ENCODE data around the gene TEX22.

The TEX22 gene

DNA sequence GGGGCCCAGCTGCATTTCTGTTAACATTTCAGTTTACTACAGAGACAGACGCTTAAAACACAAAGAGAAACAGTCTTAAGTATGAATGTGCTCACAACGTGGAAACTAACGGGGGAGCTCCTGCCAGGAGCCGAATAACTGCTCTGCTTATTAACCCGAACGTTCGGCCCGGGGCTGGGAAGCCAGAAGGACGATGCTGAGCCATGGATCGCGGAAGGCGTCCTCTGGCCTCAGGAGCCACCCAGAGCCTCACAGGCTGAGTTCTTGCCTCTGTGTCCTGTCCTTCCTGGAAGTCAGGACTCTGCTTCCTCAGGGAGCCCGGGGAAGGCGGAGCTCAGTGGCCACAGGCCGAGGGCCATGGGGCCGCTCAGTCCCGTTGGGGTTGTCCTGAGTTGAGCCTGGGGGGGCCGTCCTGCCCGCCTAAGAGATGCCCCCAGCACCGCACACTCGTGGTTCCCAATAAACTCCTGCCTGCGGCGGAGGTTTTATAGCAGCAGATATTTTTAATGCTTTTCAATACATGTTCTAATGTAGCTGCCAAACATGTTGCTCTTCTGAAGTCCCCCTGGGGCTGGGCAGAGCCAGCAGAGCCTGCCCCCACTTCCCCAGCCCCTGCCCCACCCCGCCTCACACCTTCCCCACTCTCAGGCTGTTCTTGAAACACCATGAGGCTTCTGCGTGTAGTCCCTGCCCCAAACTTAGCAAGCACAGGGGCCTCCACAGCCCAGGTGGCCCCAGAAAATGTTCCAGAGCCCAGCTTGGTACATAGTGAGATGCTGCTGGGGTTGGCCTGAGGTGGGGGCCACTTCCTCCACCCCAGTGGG, 3.4 kb upstream of the TEX22 start:
- DNase-seq (ENCODE audit: low spot score in 2 of 2), result no peak
- Mint-ChIP-seq H3K27ac (no peak overlapping the region), H3K36me3 (no peaks in the 10 kb centered on the region), H3K4me1 (peaks cover 11% of the 10 kb centered on the region), H3K4me3 (no peak overlapping the region), H3K27me3 (no peaks in the 10 kb centered on the region), H3K9me3 (no peaks in the 10 kb centered on the region)
- ATAC-seq (ENCODE audit: low read depth), result no peak

DNA sequence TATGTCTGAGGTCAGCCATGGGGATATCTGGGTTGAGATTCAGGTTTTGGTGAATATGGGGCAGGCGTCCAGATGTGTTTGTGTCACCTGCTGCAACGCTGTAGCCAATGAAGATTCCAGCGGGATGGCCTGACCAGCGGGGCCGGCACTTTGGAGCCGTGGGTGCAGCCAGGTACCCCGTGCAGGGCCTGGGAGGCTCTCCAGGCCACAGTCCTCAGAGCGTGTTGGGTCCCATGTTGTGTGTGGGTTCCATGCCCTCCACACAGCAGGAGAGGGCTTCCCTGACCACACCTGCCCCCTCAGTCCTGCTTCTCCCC, 2.8 kb upstream of the TEX22 start:
- Mint-ChIP-seq H3K4me1 (peaks cover 9% of the 10 kb centered on the region), H3K27me3 (no peaks in the 10 kb centered on the region), H3K36me3 (peaks cover 4% of the 10 kb centered on the region), H3K4me3 (no peak overlapping the region), H3K27ac (no peak overlapping the region), H3K9me3 (no peaks in the 10 kb centered on the region)
- ATAC-seq (ENCODE audit: low read depth) (no peak), DNase-seq (ENCODE audit: low spot score in 2 of 2) (no peak)

DNA sequence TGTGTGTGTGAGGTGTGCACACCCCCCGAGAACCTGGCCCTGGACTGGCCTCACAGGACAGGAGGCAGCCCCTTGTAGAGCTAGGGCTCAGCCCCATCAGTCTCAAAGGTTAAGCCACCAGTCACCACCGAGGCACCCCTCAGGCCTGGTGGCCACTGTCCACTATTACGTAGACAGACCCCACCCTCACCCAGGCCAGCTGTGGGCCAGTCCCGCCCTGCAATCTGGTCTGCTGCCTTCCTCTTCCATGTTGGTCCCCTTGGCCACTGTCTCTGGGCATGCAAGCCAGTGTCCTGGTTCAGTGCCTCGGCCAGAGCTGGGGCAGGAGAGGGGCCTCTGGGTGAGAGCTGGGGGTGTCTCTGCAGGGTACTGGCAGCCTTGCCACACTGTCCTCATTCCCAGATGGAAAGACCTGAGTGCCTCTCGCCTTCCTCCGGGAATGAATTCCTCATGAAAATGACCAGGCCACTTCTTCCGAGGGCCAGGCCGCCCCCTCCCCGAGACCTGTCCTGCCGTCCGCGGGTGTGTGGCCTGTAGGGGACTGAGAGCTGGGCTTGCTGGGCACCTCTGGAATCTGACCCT, 897 bp upstream of the TEX22 start:
- H3K4me3 Mint-ChIP-seq, result peak overlapping the region; percentile 91
- no peak for DNase-seq (ENCODE audit: low spot score in 2 of 2)

DNA sequence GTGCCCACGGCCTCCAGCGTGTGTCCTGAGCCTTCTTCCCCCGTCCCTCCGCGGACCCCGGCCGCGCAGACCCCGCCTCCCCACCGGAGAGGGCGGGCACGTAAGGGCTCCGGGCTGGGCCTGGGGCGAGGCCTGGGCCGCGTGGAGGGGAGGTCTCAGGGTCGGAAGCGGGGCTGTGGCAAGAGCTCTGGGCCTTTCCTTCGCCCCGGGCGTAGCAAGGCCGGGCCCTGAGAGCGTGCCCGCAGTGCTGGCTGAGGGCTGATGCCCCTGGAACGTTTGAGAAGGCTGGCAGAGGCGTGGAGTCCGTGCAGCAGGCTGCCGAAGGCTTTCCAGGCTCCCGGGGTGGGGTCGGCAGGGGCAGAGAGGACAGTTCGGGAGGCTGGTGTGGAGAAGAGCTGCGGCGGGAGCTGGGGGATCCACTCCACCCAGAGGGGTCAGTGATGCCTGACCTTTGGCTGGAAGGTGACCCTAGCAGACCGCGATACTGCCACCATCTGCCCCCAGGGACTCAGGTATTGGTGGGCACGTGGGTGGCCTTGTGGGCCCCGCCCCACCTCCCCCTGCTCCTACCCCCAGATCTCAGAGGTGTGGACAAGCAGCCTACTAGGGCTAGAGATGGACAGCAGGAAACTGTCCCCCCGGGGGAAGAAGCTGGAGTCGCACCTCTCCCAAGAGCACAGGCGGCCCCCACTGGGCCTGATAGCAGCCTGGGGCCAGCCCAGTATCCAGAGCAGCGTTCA, 558 bp downstream of the TEX22 start:
- H3K9me3 Mint-ChIP-seq, result no peaks in the 10 kb centered on the region
- ATAC-seq (ENCODE audit: low read depth), result peak; percentile 33
- H3K4me1 Mint-ChIP-seq, result peaks cover 16% of the 10 kb centered on the region
- DNase-seq (ENCODE audit: low spot score in 2 of 2), result peak in 1 of 2 donors; percentile 34
- no peaks in the 10 kb centered on the region for H3K27me3 Mint-ChIP-seq
- H3K4me3 Mint-ChIP-seq, result peak overlapping the region; percentile 91
- H3K27ac Mint-ChIP-seq, result peak overlapping the region; percentile 58
- H3K36me3 Mint-ChIP-seq, result peaks cover 12% of the 10 kb centered on the region

More for the DNA sequence above, 897 bp upstream of the TEX22 start:
- Mint-ChIP-seq H3K36me3 (peaks cover 12% of the 10 kb centered on the region), H3K27me3 (no peaks in the 10 kb centered on the region), H3K27ac (peak overlapping the region; percentile 58), H3K9me3 (no peaks in the 10 kb centered on the region), H3K4me1 (peaks cover 12% of the 10 kb centered on the region)
- ATAC-seq (ENCODE audit: low read depth), result no peak

- Mint-ChIP-seq H3K4me3 (peak overlapping the region; percentile 91), H3K27ac (no peak overlapping the region), H3K4me1 (peaks cover 19% of the 10 kb centered on the region), H3K27me3 (no peaks in the 10 kb centered on the region), H3K9me3 (no peaks in the 10 kb centered on the region), H3K36me3 (peaks cover 12% of the 10 kb centered on the region)
- ATAC-seq (ENCODE audit: low read depth) (no peak), DNase-seq (ENCODE audit: low spot score in 2 of 2) (no peak)
Observed at GRCh38 chr14:105399466-105399775, 1.1 kb downstream of the TEX22 start.

DNA sequence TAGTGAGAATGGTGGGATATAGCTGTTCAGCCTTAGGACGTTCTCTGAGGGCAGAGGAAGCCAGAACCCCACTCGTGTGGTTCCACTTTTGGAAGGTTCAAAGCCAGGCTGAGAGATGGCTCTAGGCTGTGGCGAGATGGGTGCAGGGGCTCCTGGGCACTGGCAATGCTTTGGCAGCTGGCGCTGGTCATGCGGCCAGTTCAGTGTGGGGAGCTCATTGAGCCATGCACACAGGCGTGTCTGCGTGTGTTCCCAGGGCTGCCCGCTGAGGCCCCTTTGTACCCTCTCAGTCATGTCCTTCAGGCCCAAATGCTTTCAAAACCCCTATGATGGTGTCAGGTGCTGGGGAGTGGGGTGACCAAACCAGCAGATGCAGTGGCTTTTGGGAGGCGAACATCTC, 1.7 kb downstream of the TEX22 start:
- Mint-ChIP-seq H3K27ac (no peak overlapping the region), H3K4me1 (peaks cover 22% of the 10 kb centered on the region), H3K36me3 (peaks cover 12% of the 10 kb centered on the region), H3K27me3 (no peaks in the 10 kb centered on the region), H3K4me3 (no peak overlapping the region), H3K9me3 (no peaks in the 10 kb centered on the region)
- ATAC-seq (ENCODE audit: low read depth) (no peak), DNase-seq (ENCODE audit: low spot score in 2 of 2) (no peak)

GRCh38 chr14:105401699-105402098, 3.4 kb downstream of the TEX22 start:
- no peak for ATAC-seq (ENCODE audit: low read depth)
- H3K4me3 Mint-ChIP-seq, result no peak overlapping the region
- no peak overlapping the region for H3K27ac Mint-ChIP-seq
- DNase-seq (ENCODE audit: low spot score in 2 of 2), result no peak
- H3K36me3 Mint-ChIP-seq, result peaks cover 12% of the 10 kb centered on the region
- H3K27me3 Mint-ChIP-seq, result no peaks in the 10 kb centered on the region
- H3K4me1 Mint-ChIP-seq, result peaks cover 22% of the 10 kb centered on the region
- H3K9me3 Mint-ChIP-seq, result no peaks in the 10 kb centered on the region

DNA sequence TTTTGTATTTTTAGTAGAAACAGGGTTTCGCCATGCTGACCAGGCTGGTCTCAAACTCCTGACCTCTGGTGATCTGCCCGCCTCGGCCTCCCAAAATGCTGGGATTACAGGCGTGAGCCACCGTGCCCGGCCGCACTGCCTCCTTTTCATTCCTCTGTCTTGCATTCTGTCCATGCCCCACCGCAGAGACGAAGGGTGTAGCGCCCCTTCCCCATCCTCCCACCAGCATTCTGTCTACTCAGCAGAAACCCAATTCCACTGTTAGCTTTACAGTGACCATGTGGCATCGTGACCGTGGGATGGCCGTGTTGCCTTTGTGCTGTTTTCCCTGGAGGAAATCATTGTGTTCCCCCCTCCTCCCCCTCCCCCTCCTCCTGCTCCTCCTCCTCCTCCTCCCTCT, 10.3 kb downstream of the TEX22 start:
- ATAC-seq (ENCODE audit: low read depth) (no peak), DNase-seq (ENCODE audit: low spot score in 2 of 2) (no peak)
- Mint-ChIP-seq H3K9me3 (no peaks in the 10 kb centered on the region), H3K27ac (no peak overlapping the region), H3K27me3 (peaks cover 10% of the 10 kb centered on the region), H3K4me1 (peaks cover 11% of the 10 kb centered on the region), H3K4me3 (no peak overlapping the region), H3K36me3 (no peaks in the 10 kb centered on the region)

DNA sequence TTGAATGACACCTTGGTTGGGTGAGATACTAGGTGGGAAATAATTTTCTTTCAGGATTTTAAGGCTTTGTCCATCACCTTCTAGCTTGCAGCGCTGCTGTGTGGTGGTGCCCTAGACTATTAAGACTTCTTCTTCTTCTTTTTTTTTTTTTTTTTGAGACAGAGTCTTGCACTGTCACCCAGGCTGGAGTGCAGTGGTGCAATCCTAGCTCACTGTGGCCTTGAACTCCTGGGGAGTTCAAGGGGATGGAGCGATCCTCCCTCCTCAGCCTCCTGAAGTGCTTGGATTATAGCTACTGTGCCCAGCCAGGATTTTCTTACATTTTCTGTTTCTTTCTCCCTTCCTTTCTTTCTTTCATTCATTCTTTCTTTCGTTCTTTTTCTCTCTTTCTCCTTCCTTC, 11.0 kb downstream of the TEX22 start:
- Mint-ChIP-seq H3K36me3 (no peaks in the 10 kb centered on the region), H3K9me3 (no peaks in the 10 kb centered on the region), H3K4me3 (no peak overlapping the region), H3K4me1 (peaks cover 8% of the 10 kb centered on the region), H3K27ac (no peak overlapping the region), H3K27me3 (peaks cover 11% of the 10 kb centered on the region)
- no peak for ATAC-seq (ENCODE audit: low read depth)
- no peak for DNase-seq (ENCODE audit: low spot score in 2 of 2)

DNA sequence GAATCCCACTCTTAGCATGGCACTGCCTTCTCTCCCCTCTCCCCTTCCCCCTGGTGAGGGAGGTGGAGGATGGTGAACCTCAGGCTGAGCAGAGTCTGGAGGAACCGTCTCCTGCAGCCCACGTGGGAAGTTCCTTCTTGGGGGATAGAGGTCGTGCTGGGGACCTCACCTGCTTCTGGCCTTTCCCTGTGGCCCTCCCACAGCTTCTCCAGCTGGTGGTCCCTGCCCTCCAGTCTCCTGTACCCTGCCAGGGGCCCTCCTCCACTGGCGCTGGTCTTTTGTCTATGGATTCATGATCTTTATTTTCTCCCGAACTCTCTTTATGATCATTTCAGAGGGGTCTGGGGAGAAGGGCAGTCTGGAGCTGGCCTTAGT, 12.3 kb downstream of the TEX22 start:
- Mint-ChIP-seq H3K4me3 (no peak overlapping the region), H3K27ac (no peak overlapping the region), H3K27me3 (peaks cover 11% of the 10 kb centered on the region), H3K9me3 (no peaks in the 10 kb centered on the region), H3K4me1 (peaks cover 4% of the 10 kb centered on the region), H3K36me3 (no peaks in the 10 kb centered on the region)
- ATAC-seq (ENCODE audit: low read depth), result no peak
- DNase-seq (ENCODE audit: low spot score in 2 of 2), result no peak

DNA sequence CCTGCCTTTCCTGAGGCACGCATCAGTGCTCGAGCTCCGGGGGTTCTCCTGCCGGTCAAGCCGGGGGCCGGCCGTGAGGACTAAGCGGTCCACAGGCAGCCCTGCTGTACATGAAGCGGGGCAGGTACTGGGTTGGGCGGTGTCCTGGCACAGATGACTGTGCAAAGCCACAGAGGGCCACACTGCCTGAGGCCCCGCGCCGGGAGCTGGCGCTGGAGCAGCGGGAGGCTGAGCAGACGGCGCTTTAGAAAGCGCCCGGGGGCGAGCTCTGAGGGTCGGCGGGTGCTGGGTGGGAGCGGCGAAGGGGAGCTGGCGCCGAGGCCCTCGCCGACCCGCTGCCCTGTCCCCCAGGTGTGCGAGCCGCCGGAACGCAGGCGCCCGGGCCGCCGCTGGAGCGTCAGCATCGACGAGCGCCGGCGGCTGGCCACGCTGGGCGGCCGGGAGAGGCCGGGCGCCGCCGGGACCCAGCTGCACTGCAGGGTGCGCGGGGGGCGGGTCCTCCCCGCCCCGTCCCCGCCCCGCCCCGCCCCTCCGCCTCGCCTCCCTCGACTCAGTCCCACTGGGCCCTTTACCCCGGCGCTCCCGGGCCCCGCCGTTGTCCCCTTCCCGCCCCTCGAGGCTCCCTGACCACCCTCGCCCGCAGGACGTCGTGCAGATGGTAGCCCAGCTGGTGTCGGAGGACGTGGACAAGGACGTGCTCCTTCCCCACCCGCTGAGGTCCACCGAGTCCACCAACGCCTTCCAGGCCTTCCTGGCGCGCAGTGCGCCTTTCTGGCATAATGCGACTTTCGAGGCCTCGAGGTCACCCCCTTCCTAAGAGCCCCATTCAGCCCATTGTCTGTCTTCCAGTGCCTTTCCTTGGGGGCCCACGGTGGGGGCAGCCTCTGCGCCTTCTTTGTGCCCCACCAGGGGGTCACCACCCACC, 12.9 kb downstream of the TEX22 start:
- peaks cover 11% of the 10 kb centered on the region for H3K27me3 Mint-ChIP-seq
- DNase-seq (ENCODE audit: low spot score in 2 of 2) (no peak), ATAC-seq (ENCODE audit: low read depth) (peak; percentile 37)
- peaks cover 4% of the 10 kb centered on the region for H3K4me1 Mint-ChIP-seq
- peak overlapping the region; percentile 34 for H3K4me3 Mint-ChIP-seq
- H3K27ac Mint-ChIP-seq, result no peak overlapping the region
- H3K9me3 Mint-ChIP-seq, result no peaks in the 10 kb centered on the region
- no peaks in the 10 kb centered on the region for H3K36me3 Mint-ChIP-seq

- ATAC-seq (ENCODE audit: low read depth) (no peak), DNase-seq (ENCODE audit: low spot score in 2 of 2) (no peak)
- H3K9me3 Mint-ChIP-seq, result no peaks in the 10 kb centered on the region
- H3K36me3 Mint-ChIP-seq, result no peaks in the 10 kb centered on the region
- H3K4me3 Mint-ChIP-seq, result peak overlapping the region; percentile 14
- H3K4me1 Mint-ChIP-seq, result peaks cover 4% of the 10 kb centered on the region
- peaks cover 14% of the 10 kb centered on the region for H3K27me3 Mint-ChIP-seq
- H3K27ac Mint-ChIP-seq, result no peak overlapping the region
Observed at GRCh38 chr14:105411985-105412770, 13.8 kb downstream of the TEX22 start.

DNA sequence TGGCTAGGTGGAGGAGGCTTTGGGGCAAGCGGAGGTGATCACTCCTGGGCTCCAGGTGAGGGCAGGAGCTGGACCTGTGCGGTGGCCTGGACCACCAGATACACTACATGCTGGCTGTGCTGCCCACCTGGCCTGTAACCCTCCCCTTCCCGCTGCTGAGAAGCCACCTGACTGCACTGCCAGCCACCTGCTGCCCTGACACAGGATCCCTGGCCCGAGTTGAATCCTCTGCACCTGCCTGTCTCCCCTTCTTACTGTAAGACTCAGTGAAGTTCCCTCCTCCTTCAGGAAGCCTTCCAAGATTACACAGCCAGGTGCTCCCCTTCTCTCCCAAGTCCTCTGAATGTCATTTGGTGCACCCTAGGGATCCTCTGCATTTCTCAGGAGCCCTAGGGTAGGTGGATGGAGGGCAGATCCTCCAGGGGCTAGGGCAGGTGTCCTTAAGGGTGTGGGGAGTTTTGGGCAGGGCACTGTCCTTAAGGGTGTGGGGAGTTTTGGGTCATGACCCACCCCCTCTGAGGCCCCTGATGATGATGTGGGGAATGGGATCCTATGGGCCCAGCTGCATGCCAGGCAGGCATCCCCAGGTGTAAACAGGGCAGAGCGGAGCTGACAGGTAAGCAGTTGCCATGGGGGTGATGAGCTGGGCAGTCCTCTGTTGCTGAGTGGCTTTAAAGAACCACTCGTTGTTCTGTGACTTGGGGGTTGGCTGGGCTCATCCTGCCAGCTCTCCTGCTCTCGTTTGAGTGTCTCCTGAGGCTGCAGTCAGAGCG, 14.6 kb downstream of the TEX22 start:
- H3K4me3 Mint-ChIP-seq, result no peak overlapping the region

More for the DNA sequence above, 14.6 kb downstream of the TEX22 start:
- Mint-ChIP-seq H3K27ac (no peak overlapping the region), H3K27me3 (peaks cover 14% of the 10 kb centered on the region), H3K9me3 (no peaks in the 10 kb centered on the region), H3K4me1 (peaks cover 4% of the 10 kb centered on the region), H3K36me3 (no peaks in the 10 kb centered on the region)
- DNase-seq (ENCODE audit: low spot score in 2 of 2) (no peak), ATAC-seq (ENCODE audit: low read depth) (no peak)

Measured in memory B cell (primary cell).